ENCODE measurements around the gene SNRPE. TPM values are rescaled to one million over a fixed set of nuclear protein-coding genes. Genes with fewer than 3 reads are reported as not detected.
"Not testable (repeated sequence)": the region's sequence is repeated elsewhere in the genome, so short reads cannot be mapped to it uniquely, and the experiment has no call there.

SNRPE gene
- total and polyA plus RNA-seq, 3 donors from 2014 or later, result 41.9 to 115 (median 49.5) TPM

GRCh38 chr1:203839081-203839480 lies 22.3 kb upstream of the SNRPE start:
- H3K9me3 ChIP-seq, result no peaks in the 10 kb centered on the region
- no peak for TF ChIP-seq CTCF (IDR thresholded peaks at IDR 0.05)
- no peak for TF ChIP-seq POLR2A (IDR thresholded peaks at IDR 0.05)
- peak overlapping the region; percentile 42 to 67 for H3K27ac ChIP-seq
- intact Hi-C loops (cut with DNase I; ENCODE audit: low total_unique reads), result no loop called here
- 34 to 43% methylated on average over 5 of the region's 5 CpGs for WGBS, 2 donors
- H3K4me3 ChIP-seq, result no peak overlapping the region
- peak; percentile 51 for DNase-seq
- H3K36me3 ChIP-seq (ENCODE audit: low read depth, missing control alignments), result no peaks in the 10 kb centered on the region
- no peaks in the 10 kb centered on the region for H3K27me3 ChIP-seq
- H3K4me1 ChIP-seq, result peaks cover 16% of the 10 kb centered on the region

GRCh38 chr1:203840208-203840808 lies 21.1 kb upstream of the SNRPE start:
- TF ChIP-seq POLR2A (IDR thresholded peaks at IDR 0.05) (no peak), CTCF (IDR thresholded peaks at IDR 0.05) (no peak)
- Histone ChIP-seq H3K4me3 (no peak overlapping the region), H3K9me3 (no peaks in the 10 kb centered on the region), H3K27me3 (no peaks in the 10 kb centered on the region), H3K27ac (peak overlapping the region in 1 of 2 donors; percentile 67), H3K4me1 (peaks cover 16% of the 10 kb centered on the region), H3K36me3 (ENCODE audit: low read depth, missing control alignments) (no peaks in the 10 kb centered on the region)
- intact Hi-C loops (cut with DNase I; ENCODE audit: low total_unique reads), result no loop called here
- DNase-seq, result no peak
- WGBS, 2 donors, result 97 to 100% methylated on average over 4 of the region's 4 CpGs

GRCh38 chr1:203842559-203842876 lies 18.9 kb upstream of the SNRPE start:
- no peaks in the 10 kb centered on the region for H3K9me3 ChIP-seq
- H3K4me1 ChIP-seq, result peaks cover 16% of the 10 kb centered on the region
- intact Hi-C loops (cut with DNase I; ENCODE audit: low total_unique reads), result no loop called here
- no peak for TF ChIP-seq POLR2A (IDR thresholded peaks at IDR 0.05)
- TF ChIP-seq CTCF (IDR thresholded peaks at IDR 0.05), result no peak
- no peaks in the 10 kb centered on the region for H3K27me3 ChIP-seq
- 79 to 88% methylated on average over 2 of the region's 2 CpGs for WGBS, 2 donors
- DNase-seq, result no peak
- H3K4me3 ChIP-seq, result no peak overlapping the region
- H3K36me3 ChIP-seq (ENCODE audit: low read depth, missing control alignments), result no peaks in the 10 kb centered on the region
- H3K27ac ChIP-seq, result no peak overlapping the region

GRCh38 chr1:203843435-203843834 lies 18.0 kb upstream of the SNRPE start:
- H3K9me3 ChIP-seq, result no peaks in the 10 kb centered on the region
- WGBS, 2 donors, result 80 to 81% methylated on average over 1 of the region's 1 CpG
- no peak overlapping the region for H3K27ac ChIP-seq
- intact Hi-C loops (cut with DNase I; ENCODE audit: low total_unique reads), result no loop called here
- no peaks in the 10 kb centered on the region for H3K36me3 ChIP-seq (ENCODE audit: low read depth, missing control alignments)
- peaks cover 14% of the 10 kb centered on the region for H3K4me1 ChIP-seq
- no peaks in the 10 kb centered on the region for H3K27me3 ChIP-seq
- H3K4me3 ChIP-seq, result no peak overlapping the region
- TF ChIP-seq CTCF (IDR thresholded peaks at IDR 0.05) (no peak), POLR2A (IDR thresholded peaks at IDR 0.05) (no peak)
- no peak for DNase-seq

- H3K36me3 ChIP-seq (ENCODE audit: low read depth, missing control alignments); DNase-seq; intact Hi-C loops (cut with DNase I; ENCODE audit: low total_unique reads); H3K9me3 ChIP-seq; H3K27ac ChIP-seq; H3K4me1 ChIP-seq; H3K27me3 ChIP-seq; H3K4me3 ChIP-seq: not testable (repeated sequence)
Measured at GRCh38 chr1:203853112-203853511, 8.3 kb upstream of the SNRPE start.

Data from testis (tissue), 3 donors.